Erythroblast (primary cell): ENCODE data around the gene NOP10.
"Not testable (repeated sequence)": the region's sequence is repeated elsewhere in the genome, so short reads cannot be mapped to it uniquely, and the experiment has no call there.

ENCODE experiments used
- GATA1 ChIP-seq: IDR thresholded peaks from 2 replicates; pipeline ENCODE4 v1.6.1; 2011; ENCODE audit warnings: low read depth, mild to moderate bottlenecking, control low read depth, low read length, moderate library complexity
- POLR2A ChIP-seq: IDR thresholded peaks from 2 replicates; pipeline ENCODE4 v1.6.1; 2011; ENCODE audit warnings: mild to moderate bottlenecking, low read length

DNA sequence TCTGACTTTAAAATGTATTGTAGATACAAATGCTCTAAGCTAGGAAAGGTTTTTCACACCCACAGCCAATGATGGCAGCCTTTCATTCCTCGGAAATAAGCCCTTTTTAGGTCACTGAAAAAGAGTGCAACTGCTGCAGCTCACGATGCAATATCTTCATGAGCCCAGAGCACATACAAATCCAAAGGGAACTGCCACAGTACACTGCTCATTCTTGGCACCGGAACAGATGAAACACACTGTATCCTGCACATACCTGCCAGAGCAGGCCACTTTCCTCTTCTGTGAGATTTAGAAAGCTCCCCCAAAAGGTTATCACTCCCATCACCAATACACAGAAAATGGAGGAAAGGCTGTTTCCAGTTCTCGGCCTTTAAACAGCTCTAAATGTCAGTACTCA, 37.6 kb upstream of the NOP10 start:
- TF ChIP-seq POLR2A, GATA1: not testable (repeated sequence)
